IPS-18a (cell line): ENCODE data around the gene CXCL17.

ENCODE experiments used
- H3K27ac ChIP-seq: one replicate; pipeline ENCODE4 v1.5.1; 2013; ENCODE audit warnings: low read length
- H3K27me3 ChIP-seq: one replicate; pipeline ENCODE4 v1.6.1; 2013; ENCODE audit warnings: mild to moderate bottlenecking, low read length; ENCODE audit not compliant: control insufficient read depth, insufficient read depth
- H3K36me3 ChIP-seq: one replicate; pipeline ENCODE4 v1.6.1; 2013; ENCODE audit warnings: low read depth, low read length; ENCODE audit not compliant: control insufficient read depth
- H3K4me1 ChIP-seq: one replicate; pipeline ENCODE4 v1.6.1; 2013; ENCODE audit warnings: low read depth, low read length; ENCODE audit not compliant: control insufficient read depth
- H3K4me3 ChIP-seq: one replicate; pipeline ENCODE4 v1.5.1; 2013; ENCODE audit warnings: low read length
- H3K9ac ChIP-seq: one replicate; pipeline ENCODE4 v1.6.1; 2013; ENCODE audit warnings: mild to moderate bottlenecking, low read length, moderate library complexity
- H3K9me3 ChIP-seq: one replicate; pipeline ENCODE4 v1.6.1; 2013; ENCODE audit warnings: low read depth, low read length; ENCODE audit not compliant: control insufficient read depth

CXCL17 gene

GRCh38 chr19:42435316-42435715 lies 7.4 kb downstream of the CXCL17 start:
- H3K27ac ChIP-seq = no peak overlapping the region
- no peaks in the 10 kb centered on the region for H3K9me3 ChIP-seq
- H3K9ac ChIP-seq = no peak overlapping the region
- H3K4me1 ChIP-seq = peaks cover 5% of the 10 kb centered on the region
- H3K4me3 ChIP-seq = no peak overlapping the region
- H3K27me3 ChIP-seq = no peaks in the 10 kb centered on the region
- no peaks in the 10 kb centered on the region for H3K36me3 ChIP-seq

- H3K27me3 ChIP-seq = no peaks in the 10 kb centered on the region
- no peak overlapping the region for H3K4me3 ChIP-seq
- H3K36me3 ChIP-seq = no peaks in the 10 kb centered on the region
- no peaks in the 10 kb centered on the region for H3K9me3 ChIP-seq
- no peak overlapping the region for H3K27ac ChIP-seq
- H3K4me1 ChIP-seq = peaks cover 5% of the 10 kb centered on the region
- H3K9ac ChIP-seq = no peak overlapping the region
Measured at GRCh38 chr19:42433503-42434260, 9.1 kb downstream of the CXCL17 start.

GRCh38 chr19:42431486-42431885 lies 11.3 kb downstream of the CXCL17 start:
- Histone ChIP-seq H3K4me1 (peaks cover 5% of the 10 kb centered on the region), H3K9me3 (no peaks in the 10 kb centered on the region), H3K4me3 (no peak overlapping the region), H3K27ac (no peak overlapping the region), H3K9ac (no peak overlapping the region), H3K27me3 (peaks cover 19% of the 10 kb centered on the region), H3K36me3 (no peaks in the 10 kb centered on the region)

GRCh38 chr19:42428676-42429075 lies 14.1 kb downstream of the CXCL17 start:
- Histone ChIP-seq H3K9me3 (no peaks in the 10 kb centered on the region), H3K27ac (no peak overlapping the region), H3K4me1 (peaks cover 5% of the 10 kb centered on the region), H3K27me3 (peaks cover 42% of the 10 kb centered on the region), H3K9ac (no peak overlapping the region), H3K4me3 (no peak overlapping the region), H3K36me3 (no peaks in the 10 kb centered on the region)

GRCh38 chr19:42427313-42427712 lies 15.4 kb downstream of the CXCL17 start, which contains the start of gene LIPE:
LIPE (minus strand) TSS chr19:42427388; CDS start chr19:42427149, 239 bp downstream.
- Histone ChIP-seq H3K4me1 (peaks cover 3% of the 10 kb centered on the region), H3K9ac (no peak within 1 kb of the TSS), H3K27me3 (peaks cover 50% of the 10 kb centered on the region), H3K4me3 (no peak within 1 kb of the TSS), H3K27ac (no peak within 1 kb of the TSS), H3K36me3 (no peaks in the 10 kb centered on the region), H3K9me3 (no peaks in the 10 kb centered on the region)

GRCh38 chr19:42426643-42427042 lies 16.1 kb downstream of the CXCL17 start:
- Histone ChIP-seq H3K27me3 (peaks cover 57% of the 10 kb centered on the region), H3K4me3 (no peak overlapping the region), H3K4me1 (peaks cover 4% of the 10 kb centered on the region), H3K9me3 (no peaks in the 10 kb centered on the region), H3K27ac (no peak overlapping the region), H3K36me3 (no peaks in the 10 kb centered on the region), H3K9ac (no peak overlapping the region)

GRCh38 chr19:42424712-42425131 lies 18.0 kb downstream of the CXCL17 start:
- Histone ChIP-seq H3K4me1 (peaks cover 6% of the 10 kb centered on the region), H3K36me3 (no peaks in the 10 kb centered on the region), H3K27me3 (peaks cover 63% of the 10 kb centered on the region), H3K9ac (no peak overlapping the region), H3K4me3 (no peak overlapping the region), H3K9me3 (no peaks in the 10 kb centered on the region), H3K27ac (no peak overlapping the region)

GRCh38 chr19:42424345-42424707 lies 18.4 kb downstream of the CXCL17 start:
- H3K27ac ChIP-seq = no peak overlapping the region
- H3K4me1 ChIP-seq = peaks cover 6% of the 10 kb centered on the region
- H3K4me3 ChIP-seq = no peak overlapping the region
- H3K9me3 ChIP-seq = no peaks in the 10 kb centered on the region
- H3K27me3 ChIP-seq = peaks cover 63% of the 10 kb centered on the region
- H3K9ac ChIP-seq = no peak overlapping the region
- no peaks in the 10 kb centered on the region for H3K36me3 ChIP-seq

- no peaks in the 10 kb centered on the region for H3K9me3 ChIP-seq
- H3K9ac ChIP-seq = peak overlapping the region; percentile 6
- H3K27me3 ChIP-seq = peaks cover 63% of the 10 kb centered on the region
- H3K4me3 ChIP-seq = peak overlapping the region; percentile 72
- H3K4me1 ChIP-seq = peaks cover 6% of the 10 kb centered on the region
- no peak overlapping the region for H3K27ac ChIP-seq
- no peaks in the 10 kb centered on the region for H3K36me3 ChIP-seq
Measured at GRCh38 chr19:42423462-42424344, 19.0 kb downstream of the CXCL17 start.

- Histone ChIP-seq H3K9ac (peak overlapping the region; percentile 6), H3K36me3 (no peaks in the 10 kb centered on the region), H3K27ac (no peak overlapping the region), H3K4me1 (peaks cover 6% of the 10 kb centered on the region), H3K4me3 (peak overlapping the region; percentile 72), H3K9me3 (no peaks in the 10 kb centered on the region), H3K27me3 (peaks cover 62% of the 10 kb centered on the region)
Measured at GRCh38 chr19:42422901-42423461, 19.8 kb downstream of the CXCL17 start.

GRCh38 chr19:42422092-42422900 lies 20.4 kb downstream of the CXCL17 start:
- Histone ChIP-seq H3K27ac (no peak overlapping the region), H3K9ac (no peak overlapping the region), H3K9me3 (no peaks in the 10 kb centered on the region), H3K4me3 (peak overlapping the region; percentile 72), H3K36me3 (no peaks in the 10 kb centered on the region), H3K4me1 (peaks cover 6% of the 10 kb centered on the region), H3K27me3 (peaks cover 58% of the 10 kb centered on the region)
